T-helper 17 cell (primary cell): Measurements from ENCODE around the gene LRRC73. TPM values are rescaled to one million over a fixed set of nuclear protein-coding genes. Genes with fewer than 3 reads are reported as not detected.
A peak's percentile ranks its signal among the peaks of the same experiment; 100 is the strongest.
"Not testable (repeated sequence)": the region's sequence is repeated elsewhere in the genome, so short reads cannot be mapped to it uniquely, and the experiment has no call there.

Source experiments
- ATAC-seq: fragments of 150-1000 bp; cut with Tn5 transposase; 2 replicates; pipeline ENCODE4 v1.10.0; 2021; ENCODE audit warnings: mild to moderate bottlenecking, moderate library complexity
- DNase-seq, 3 donors: peaks; one replicate each; pipeline versions ENCODE4 v3.0.0 to v3.0.0-alpha.2; 2020 to 2021
- H3K9me3 ChIP-seq: one replicate; pipeline ENCODE4 v1.7.0; 2013; ENCODE audit warnings: low read length, mild to moderate bottlenecking; ENCODE audit not compliant: control insufficient read depth, poor library complexity, severe bottlenecking
- H3K27ac Mint-ChIP-seq: one replicate; pipeline ENCODE4 v1.8.0; 2022; ENCODE audit warnings: mild to moderate bottlenecking, moderate library complexity, mixed read lengths
- H3K27me3 Mint-ChIP-seq: one replicate; pipeline ENCODE4 v1.8.0; 2022; ENCODE audit warnings: mixed read lengths
- H3K36me3 Mint-ChIP-seq: one replicate; pipeline ENCODE4 v1.8.0; 2022; ENCODE audit warnings: low read depth, mixed read lengths
- H3K4me1 Mint-ChIP-seq: one replicate; pipeline ENCODE4 v1.8.0; 2022; ENCODE audit warnings: mild to moderate bottlenecking, mixed read lengths
- H3K4me3 Mint-ChIP-seq: one replicate; pipeline ENCODE4 v1.8.0; 2022; ENCODE audit warnings: mild to moderate bottlenecking, moderate library complexity, mixed read lengths
- total RNA-seq, 4 donors: library from RNA in 2 of 4; stranded (reverse) in 2 of 4; gene quantifications; one replicate each; pipeline ENCODE4 v1.2.3 and lab custom pipeline; 2022 to 2026

LRRC73 gene
- total RNA-seq, 2 donors from 2014 or later: 0.37 TPM

- peaks cover 5% of the 10 kb centered on the region for H3K4me1 Mint-ChIP-seq
- H3K27me3 Mint-ChIP-seq: peaks cover 42% of the 10 kb centered on the region
- ATAC-seq: no peak
- no peak overlapping the region for H3K4me3 Mint-ChIP-seq
- H3K36me3 Mint-ChIP-seq: peaks cover 5% of the 10 kb centered on the region
- peak overlapping the region; percentile 45 for H3K27ac Mint-ChIP-seq
- H3K9me3 ChIP-seq: no peaks in the 10 kb centered on the region
- DNase-seq: no peak
Observed at GRCh38 chr6:43461936-43462335, 48.2 kb downstream of the LRRC73 start.

- Mint-ChIP-seq H3K36me3 (peaks cover 8% of the 10 kb centered on the region), H3K4me1 (peaks cover 12% of the 10 kb centered on the region), H3K4me3 (no peak overlapping the region), H3K27ac (no peak overlapping the region), H3K27me3 (peaks cover 38% of the 10 kb centered on the region)
- no peak for ATAC-seq
- no peak for DNase-seq
- no peaks in the 10 kb centered on the region for H3K9me3 ChIP-seq
Observed at GRCh38 chr6:43460032-43460431, 50.1 kb downstream of the LRRC73 start.

- ATAC-seq: no peak
- Mint-ChIP-seq H3K4me3 (no peak overlapping the region), H3K4me1 (peaks cover 15% of the 10 kb centered on the region), H3K36me3 (peaks cover 8% of the 10 kb centered on the region), H3K27ac (no peak overlapping the region), H3K27me3 (peaks cover 38% of the 10 kb centered on the region)
- DNase-seq: no peak
- H3K9me3 ChIP-seq: no peaks in the 10 kb centered on the region
Observed at GRCh38 chr6:43459535-43459934, 50.6 kb downstream of the LRRC73 start.

GRCh38 chr6:43458154-43458553 is 52.0 kb downstream of the LRRC73 start:
- not testable (repeated sequence) for H3K4me3 Mint-ChIP-seq, DNase-seq, H3K9me3 ChIP-seq, H3K36me3 Mint-ChIP-seq, H3K27ac Mint-ChIP-seq, ATAC-seq
- Mint-ChIP-seq H3K27me3 (peaks cover 33% of the 10 kb centered on the region), H3K4me1 (peaks cover 21% of the 10 kb centered on the region)

DNA sequence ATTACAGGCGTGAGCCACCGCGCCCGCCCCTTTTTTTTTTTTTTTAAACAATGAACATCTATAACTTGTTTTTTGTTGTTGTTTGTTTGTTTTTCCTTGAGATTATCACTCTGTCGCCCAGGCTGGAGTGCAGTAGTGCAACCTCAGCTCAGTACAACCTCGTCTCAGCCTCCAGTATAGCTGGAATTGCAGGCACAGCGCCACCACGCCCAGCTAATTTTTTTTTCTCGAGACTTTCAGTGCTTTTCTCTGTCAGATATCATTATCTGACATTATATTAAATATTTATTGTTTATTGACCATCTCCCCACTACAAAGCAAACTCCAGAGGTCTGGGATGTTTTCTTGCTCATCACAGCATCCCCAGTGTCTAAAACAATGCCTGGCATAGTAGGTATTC is 52.5 kb downstream of the LRRC73 start:
- ATAC-seq: no peak
- Mint-ChIP-seq H3K4me1 (peaks cover 19% of the 10 kb centered on the region), H3K27me3 (peaks cover 28% of the 10 kb centered on the region), H3K36me3 (peaks cover 8% of the 10 kb centered on the region), H3K4me3 (no peak overlapping the region), H3K27ac (no peak overlapping the region)
- no peaks in the 10 kb centered on the region for H3K9me3 ChIP-seq
- no peak for DNase-seq

Other genes starting within 250 kb of the LRRC73 start
- gene SLC22A7, start 212.1 kb downstream of the LRRC73 start, total RNA-seq: not detected
- 1 to 10 TPM; 1.3 to 2.1 TPM for gene CRIP3, start 201.5 kb downstream of the LRRC73 start, total RNA-seq
- gene ZNF318, start 140.7 kb downstream of the LRRC73 start, total RNA-seq: 10 to 100 TPM; 22.5 to 24.0 TPM
- 10 to 100 TPM; 51.0 to 70.7 TPM for gene ABCC10, start 82.8 kb downstream of the LRRC73 start, total RNA-seq
- under 1 TPM; 0.25 to 0.89 TPM for gene DLK2, start 54.8 kb downstream of the LRRC73 start, total RNA-seq
- 10 to 100 TPM; 33.2 to 36.3 TPM for gene TJAP1, start 32.8 kb downstream of the LRRC73 start, total RNA-seq
- gene YIPF3, start 6.6 kb upstream of the LRRC73 start, total RNA-seq: 10 to 100 TPM; 50.5 to 55.9 TPM
- 10 to 100 TPM; 51.6 to 54.9 TPM for gene POLR1C, start 6.7 kb upstream of the LRRC73 start, total RNA-seq
- 10 to 100 TPM; 38.3 to 48.6 TPM for gene XPO5, start 65.7 kb upstream of the LRRC73 start, total RNA-seq
- gene POLH, start 65.8 kb upstream of the LRRC73 start, total RNA-seq: 10 to 100 TPM; 13.0 to 13.3 TPM
- gene GTPBP2, start 118.9 kb upstream of the LRRC73 start, total RNA-seq: 10 to 100 TPM; 49.3 to 65.3 TPM
- gene MAD2L1BP, start 125.5 kb upstream of the LRRC73 start, total RNA-seq: 10 to 100 TPM; 17.1 to 30.5 TPM
- gene RSPH9, start 134.7 kb upstream of the LRRC73 start, total RNA-seq: under 1 TPM in 1 of 2 donors, not detected in 1; 0.29 TPM
- gene MRPS18A, start 177.4 kb upstream of the LRRC73 start, total RNA-seq: 10 to 100 TPM; 24.2 to 29.8 TPM